ENCODE measurements around the gene HOXB5.
A peak's percentile ranks its signal among the peaks of the same experiment; 100 is the strongest.

Gene HOXB5

GRCh38 chr17:48597528-48597777, 3.9 kb upstream of the HOXB5 start:
- DNase-seq (ENCODE audit: low spot score in 2 of 2), result no peak
- H3K27me3 ChIP-seq (ENCODE audit: low read depth), result peaks cover 42% of the 10 kb centered on the region
- no peaks in the 10 kb centered on the region for H3K36me3 ChIP-seq (replicated peaks)
- H3K9me3 ChIP-seq, result no peaks in the 10 kb centered on the region
- peak overlapping the region; percentile 39 for H3K4me3 ChIP-seq
- peaks cover 11% of the 10 kb centered on the region for H3K4me1 ChIP-seq
- in situ Hi-C loops (cut with MboI; ENCODE audit: low sequenced_read_pairs), result no loop called here

GRCh38 chr17:48596735-48597527, 3.4 kb upstream of the HOXB5 start:
- no peak for DNase-seq (ENCODE audit: low spot score in 2 of 2)
- H3K27me3 ChIP-seq (ENCODE audit: low read depth), result peaks cover 37% of the 10 kb centered on the region
- no peaks in the 10 kb centered on the region for H3K36me3 ChIP-seq (replicated peaks)
- no peaks in the 10 kb centered on the region for H3K9me3 ChIP-seq
- in situ Hi-C loops (cut with MboI; ENCODE audit: low sequenced_read_pairs), result no loop called here
- peaks cover 11% of the 10 kb centered on the region for H3K4me1 ChIP-seq
- peak overlapping the region; percentile 39 for H3K4me3 ChIP-seq

GRCh38 chr17:48596000-48596734, 2.6 kb upstream of the HOXB5 start:
- no peaks in the 10 kb centered on the region for H3K9me3 ChIP-seq
- H3K27me3 ChIP-seq (ENCODE audit: low read depth), result peaks cover 30% of the 10 kb centered on the region
- H3K4me1 ChIP-seq, result peaks cover 11% of the 10 kb centered on the region
- H3K36me3 ChIP-seq (replicated peaks), result no peaks in the 10 kb centered on the region
- in situ Hi-C loops (cut with MboI; ENCODE audit: low sequenced_read_pairs), result no loop called here
- DNase-seq (ENCODE audit: low spot score in 2 of 2), result no peak
- no peak overlapping the region for H3K4me3 ChIP-seq

GRCh38 chr17:48595278-48595999, 1.9 kb upstream of the HOXB5 start:
- Histone ChIP-seq H3K4me1 (peaks cover 11% of the 10 kb centered on the region), H3K4me3 (no peak overlapping the region), H3K27me3 (ENCODE audit: low read depth) (peaks cover 28% of the 10 kb centered on the region), H3K9me3 (no peaks in the 10 kb centered on the region), H3K36me3 (replicated peaks) (no peaks in the 10 kb centered on the region)
- in situ Hi-C loops (cut with MboI; ENCODE audit: low sequenced_read_pairs), result no loop called here
- no peak for DNase-seq (ENCODE audit: low spot score in 2 of 2)

- no peak overlapping the region for H3K4me3 ChIP-seq
- no peak for DNase-seq (ENCODE audit: low spot score in 2 of 2)
- H3K9me3 ChIP-seq, result no peaks in the 10 kb centered on the region
- in situ Hi-C loops (cut with MboI; ENCODE audit: low sequenced_read_pairs), result loop anchor here (5.0 kb wide), 1 partner anchor 257 kb away; no protein-coding TSS in a partner anchor
- H3K27me3 ChIP-seq (ENCODE audit: low read depth), result peaks cover 25% of the 10 kb centered on the region
- peaks cover 11% of the 10 kb centered on the region for H3K4me1 ChIP-seq
- H3K36me3 ChIP-seq (replicated peaks), result no peaks in the 10 kb centered on the region
These were observed 1.1 kb upstream of the HOXB5 start for GRCh38 chr17:48594538-48595277.

GRCh38 chr17:48593840-48594537, 410 bp upstream of the HOXB5 start:
- no peaks in the 10 kb centered on the region for H3K36me3 ChIP-seq (replicated peaks)
- peaks cover 11% of the 10 kb centered on the region for H3K4me1 ChIP-seq
- H3K9me3 ChIP-seq, result no peaks in the 10 kb centered on the region
- DNase-seq (ENCODE audit: low spot score in 2 of 2), result peak; percentile 87 to 89
- peaks cover 25% of the 10 kb centered on the region for H3K27me3 ChIP-seq (ENCODE audit: low read depth)
- H3K4me3 ChIP-seq, result no peak overlapping the region; the same call in 1 of the 2 replicates
- in situ Hi-C loops (cut with MboI; ENCODE audit: low sequenced_read_pairs), result loop anchor here (5.0 kb wide), 1 partner anchor 257 kb away; no protein-coding TSS in a partner anchor

GRCh38 chr17:48592577-48592976, 1.0 kb downstream of the HOXB5 start:
- Histone ChIP-seq H3K4me1 (peaks cover 10% of the 10 kb centered on the region), H3K4me3 (no peak overlapping the region), H3K9me3 (no peaks in the 10 kb centered on the region), H3K27me3 (ENCODE audit: low read depth) (peaks cover 21% of the 10 kb centered on the region), H3K36me3 (replicated peaks) (no peaks in the 10 kb centered on the region)
- in situ Hi-C loops (cut with MboI; ENCODE audit: low sequenced_read_pairs), result loop anchor here (5.0 kb wide), 1 partner anchor 255 kb away; no protein-coding TSS in a partner anchor
- DNase-seq (ENCODE audit: low spot score in 2 of 2), result no peak

GRCh38 chr17:48592057-48592514, 1.5 kb downstream of the HOXB5 start:
- Histone ChIP-seq H3K4me1 (peaks cover 7% of the 10 kb centered on the region), H3K4me3 (no peak overlapping the region)

GRCh38 chr17:48591255-48592056, 2.1 kb downstream of the HOXB5 start:
- peaks cover 16% of the 10 kb centered on the region for H3K27me3 ChIP-seq (ENCODE audit: low read depth)
- no peaks in the 10 kb centered on the region for H3K36me3 ChIP-seq (replicated peaks)
- DNase-seq (ENCODE audit: low spot score in 2 of 2), result no peak
- H3K9me3 ChIP-seq, result no peaks in the 10 kb centered on the region
- H3K4me3 ChIP-seq, result no peak overlapping the region
- peaks cover 7% of the 10 kb centered on the region for H3K4me1 ChIP-seq
- in situ Hi-C loops (cut with MboI; ENCODE audit: low sequenced_read_pairs), result loop anchor here (5.0 kb wide), 1 partner anchor 254 kb away; no protein-coding TSS in a partner anchor

More at GRCh38 chr17:48592057-48592514, 1.5 kb downstream of the HOXB5 start:
- no peak for DNase-seq (ENCODE audit: low spot score in 2 of 2)
- in situ Hi-C loops (cut with MboI; ENCODE audit: low sequenced_read_pairs), result loop anchor here (5.0 kb wide), 1 partner anchor 255 kb away; no protein-coding TSS in a partner anchor
- Histone ChIP-seq H3K36me3 (replicated peaks) (no peaks in the 10 kb centered on the region), H3K27me3 (ENCODE audit: low read depth) (peaks cover 16% of the 10 kb centered on the region), H3K9me3 (no peaks in the 10 kb centered on the region)

- H3K4me1 ChIP-seq, result peaks cover 8% of the 10 kb centered on the region
- in situ Hi-C loops (cut with MboI; ENCODE audit: low sequenced_read_pairs), result loop anchor here (5.0 kb wide), 1 partner anchor 253 kb away; no protein-coding TSS in a partner anchor
These were observed 2.9 kb downstream of the HOXB5 start for GRCh38 chr17:48590607-48591161.

GRCh38 chr17:48589831-48590606, 3.6 kb downstream of the HOXB5 start, which contains the start of gene HOXB3:
Gene HOXB3 (minus strand): TSS chr17:48590241. CDS start chr17:48552474, 37,767 bp downstream.
- Histone ChIP-seq H3K4me1 (peaks cover 11% of the 10 kb centered on the region), H3K27me3 (ENCODE audit: low read depth) (peaks cover 21% of the 10 kb centered on the region), H3K4me3 (no peak within 1 kb of the TSS), H3K9me3 (no peaks in the 10 kb centered on the region), H3K36me3 (replicated peaks) (no peaks in the 10 kb centered on the region)
- DNase-seq (ENCODE audit: low spot score in 2 of 2), result no peak
- in situ Hi-C loops (cut with MboI; ENCODE audit: low sequenced_read_pairs), result loop anchor here (5.0 kb wide), 1 partner anchor 253 kb away; no protein-coding TSS in a partner anchor

More at GRCh38 chr17:48590607-48591161, 2.9 kb downstream of the HOXB5 start:
- no peak for DNase-seq (ENCODE audit: low spot score in 2 of 2)
- Histone ChIP-seq H3K36me3 (replicated peaks) (no peaks in the 10 kb centered on the region), H3K4me3 (no peak overlapping the region), H3K27me3 (ENCODE audit: low read depth) (peaks cover 21% of the 10 kb centered on the region), H3K9me3 (no peaks in the 10 kb centered on the region)

Measured in HAP-1 (cell line).